CD14-positive monocyte (primary cell): ENCODE data around the gene STX2. TPM values are rescaled to one million over a fixed set of nuclear protein-coding genes. Genes with fewer than 3 reads are reported as not detected.

ENCODE experiments used
- DNase-seq, 3 donors: peaks; one replicate each; pipeline ENCODE4 v3.0.0-alpha.2; 2011 to 2022
- H2AFZ ChIP-seq: 2 replicates; pipeline ENCODE4 v1.6.0; 2012; ENCODE audit warnings: mild to moderate bottlenecking, low read depth, low read length, inconsistent platforms; ENCODE audit not compliant: insufficient read depth, poor library complexity, severe bottlenecking
- H3K27ac ChIP-seq, 2 donors: 1 replicate in 1 of 2; 2 replicates in 1 of 2; pipeline ENCODE4 v1.5.1; 2012 to 2013; ENCODE audit warnings: low read length in 2 of 2, control low read depth in 1 of 2, inconsistent platforms in 1 of 2, low read depth in 1 of 2, mild to moderate bottlenecking in 1 of 2
- H3K27me3 ChIP-seq, 2 donors: one replicate each; pipeline versions ENCODE4 v1.6.0 to v1.6.1; 2011 to 2013; ENCODE audit warnings: low read length in 2 of 2; ENCODE audit not compliant: control insufficient read depth in 2 of 2, insufficient read depth in 2 of 2
- H3K36me3 ChIP-seq, 2 donors: replicated peaks in 1 of 2; 1 replicate in 1 of 2; 2 replicates in 1 of 2; pipeline versions ENCODE4 v1.5.1 to v1.6.1; 2012 to 2013; ENCODE audit warnings: low read length in 2 of 2, control low read depth in 1 of 2, inconsistent platforms in 1 of 2, mild to moderate bottlenecking in 1 of 2; ENCODE audit not compliant: insufficient read depth in 2 of 2, control insufficient read depth in 1 of 2
- H3K4me1 ChIP-seq, 2 donors: 1 replicate in 1 of 2; 2 replicates in 1 of 2; pipeline versions ENCODE4 v1.5.1 to v1.6.1; 2012 to 2013; ENCODE audit warnings: low read length in 2 of 2, control low read depth in 1 of 2, inconsistent platforms in 1 of 2, mild to moderate bottlenecking in 1 of 2, moderate library complexity in 1 of 2; ENCODE audit not compliant: insufficient read depth in 2 of 2, control insufficient read depth in 1 of 2
- H3K4me2 ChIP-seq: replicated peaks from 2 replicates; pipeline ENCODE3; 2012; ENCODE audit warnings: low read length, moderate library complexity, mild to moderate bottlenecking; ENCODE audit not compliant: poor library complexity, severe bottlenecking; ENCODE audit errors: extremely low read depth
- H3K4me3 ChIP-seq, 3 experiments: fragments of 200-600 bp in 1 of 3; sonication (generic) in 1 of 3; replicated peaks in 1 of 3; 1 replicate in 2 of 3; 2 replicates in 1 of 3; pipeline ENCODE4 v1.5.1; 2011 to 2013; ENCODE audit warnings: low read length in 3 of 3, mild to moderate bottlenecking in 3 of 3, control low read depth in 2 of 3, low read depth in 2 of 3, inconsistent platforms in 1 of 3, moderate library complexity in 1 of 3
- H3K79me2 ChIP-seq: 2 replicates; pipeline ENCODE4 v1.6.0; 2012; ENCODE audit warnings: mild to moderate bottlenecking, control low read depth, inconsistent platforms, low read length, moderate library complexity; ENCODE audit not compliant: insufficient read depth
- H3K9ac ChIP-seq: 2 replicates; pipeline ENCODE4 v1.6.0; 2017; ENCODE audit warnings: low read length, mild to moderate bottlenecking; ENCODE audit not compliant: insufficient read depth, poor library complexity, severe bottlenecking
- H3K9me3 ChIP-seq, 2 donors: replicated peaks in 1 of 2; 1 replicate in 1 of 2; 2 replicates in 1 of 2; pipeline versions ENCODE4 v1.5.1 to v1.6.1; 2012 to 2013; ENCODE audit warnings: low read length in 2 of 2, control low read depth in 1 of 2; ENCODE audit not compliant: control insufficient read depth in 1 of 2, insufficient read depth in 1 of 2
- H4K20me1 ChIP-seq: 2 replicates; pipeline ENCODE4 v1.6.0; 2012; ENCODE audit warnings: mild to moderate bottlenecking, low read length, control low read depth, moderate library complexity; ENCODE audit not compliant: insufficient read depth
- H3K27ac Mint-ChIP-seq, 7 donors: one replicate each; pipeline ENCODE4 v1.8.0; 2020; ENCODE audit warnings: mild to moderate bottlenecking in 7 of 7, mixed read lengths in 7 of 7, moderate library complexity in 6 of 7, inconsistent platforms in 2 of 7
- H3K27me3 Mint-ChIP-seq, 3 donors: one replicate each; pipeline ENCODE4 v1.8.0; 2021 to 2022; ENCODE audit warnings: low read depth in 3 of 3, mild to moderate bottlenecking in 3 of 3, mixed read lengths in 3 of 3, moderate library complexity in 3 of 3, inconsistent platforms in 1 of 3
- H3K36me3 Mint-ChIP-seq, 2 donors: one replicate each; pipeline ENCODE4 v1.8.0; 2020; ENCODE audit warnings: mixed read lengths in 2 of 2, inconsistent platforms in 1 of 2, mild to moderate bottlenecking in 1 of 2
- H3K4me1 Mint-ChIP-seq: one replicate; pipeline ENCODE4 v1.8.0; 2020; ENCODE audit warnings: mild to moderate bottlenecking, mixed read lengths
- H3K4me3 Mint-ChIP-seq, 2 donors: one replicate each; pipeline ENCODE4 v1.8.0; 2020; ENCODE audit warnings: mild to moderate bottlenecking in 2 of 2, mixed read lengths in 2 of 2, moderate library complexity in 1 of 2
- H3K9me3 Mint-ChIP-seq, 7 donors: one replicate each; pipeline ENCODE4 v1.8.0; 2020 to 2022; ENCODE audit warnings: mixed read lengths in 7 of 7, mild to moderate bottlenecking in 6 of 7, moderate library complexity in 6 of 7, inconsistent platforms in 2 of 7
- WGBS: methylation state at CpG from one replicate; pipeline ENCODE4 v1.1.5; 2013; ENCODE audit warnings: missing lambda C conversion rate; ENCODE audit not compliant: insufficient coverage; 5-methylcytosine and 5-hydroxymethylcytosine counted together
- intact Hi-C, 2 donors: fragments of 100-400 bp; cut with micrococcal nuclease; formaldehyde crosslinking; loops; one replicate each; pipeline versions ENCODE4 v1.15.0 to v1.15.1; 2023
- polyA plus RNA-seq, 3 donors: library from polyadenylated mRNA; depleted of rRNA in 1 of 3; unstranded in 2 of 3; stranded (reverse) in 1 of 3; fragments of 300-500 nt in 2 of 3; fragments of >200 nt in 1 of 3; fragmentation: Illumina TruSeq in 2 of 3; gene quantifications; 1 replicate in 2 of 3; 2 replicates in 1 of 3; pipeline ENCODE4 v1.2.3, GENCODE V29; 2012 to 2021
- TF ChIP-seq, protein P1 (sequence below): fragments of 200-600 bp; IDR thresholded peaks from one replicate; pipeline ENCODE4 v1.8.0; 2022; ENCODE audit warnings: antibody characterized with exemption, mild to moderate bottlenecking

Gene STX2
- polyA plus RNA-seq, 3 donors = 4.8 to 32.9 (median 7.6) TPM

DNA sequence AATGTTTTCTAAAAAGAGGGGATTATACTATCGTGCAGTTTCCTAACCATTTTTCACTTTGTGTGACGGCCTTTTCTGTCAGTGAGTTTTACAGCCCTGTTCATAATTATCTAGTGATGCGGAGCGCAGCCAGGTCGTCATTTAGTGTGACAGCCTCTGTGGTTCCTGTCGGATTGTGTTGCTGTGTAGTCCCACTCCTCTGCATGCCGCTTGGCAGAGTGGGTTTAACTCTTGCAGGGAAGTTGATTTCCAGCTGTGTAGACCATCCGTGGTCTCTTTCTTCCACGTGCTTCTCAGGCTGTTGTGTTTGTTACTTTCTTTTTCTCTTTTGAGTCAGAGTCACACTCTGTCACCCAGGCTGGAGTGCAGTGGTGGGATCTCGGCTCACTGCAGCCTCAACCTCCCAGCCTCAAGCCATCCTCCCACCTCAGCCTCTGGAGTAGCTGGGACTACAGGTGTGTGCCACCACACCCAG is 41.4 kb upstream of the STX2 start:
- peaks cover 0 to 3% (median 0%) of the 10 kb centered on the region in 7 donors for H3K9me3 Mint-ChIP-seq
- Histone ChIP-seq H3K27ac (no peak overlapping the region), H3K27me3 (no peaks in the 10 kb centered on the region), H3K9me3 (no peaks in the 10 kb centered on the region), H4K20me1 (peaks cover 6% of the 10 kb centered on the region), H3K9ac (peak overlapping the region; percentile 50), H3K4me2 (peak overlapping the region; percentile 63), H3K79me2 (no peaks in the 10 kb centered on the region), H3K4me3 (peak overlapping the region; percentile 6 to 66 (median 60)), H3K4me1 (peaks cover 4 to 6% of the 10 kb centered on the region in 2 donors), H3K36me3 (peaks cover 17 to 23% of the 10 kb centered on the region in 2 donors), H2AFZ (peak overlapping the region; percentile 35)
- no peak for DNase-seq
- peaks cover 4 to 13% (median 6%) of the 10 kb centered on the region in 3 donors for H3K27me3 Mint-ChIP-seq
- peaks cover 22% of the 10 kb centered on the region in 2 donors for H3K36me3 Mint-ChIP-seq
- peak overlapping the region; percentile 81 to 87 for H3K4me3 Mint-ChIP-seq
- intact Hi-C loops = no loop called here
- WGBS = 47% methylated on average over 7 of the region's 10 CpGs
- H3K27ac Mint-ChIP-seq = no peak overlapping the region
- TF ChIP-seq, protein P1, sequence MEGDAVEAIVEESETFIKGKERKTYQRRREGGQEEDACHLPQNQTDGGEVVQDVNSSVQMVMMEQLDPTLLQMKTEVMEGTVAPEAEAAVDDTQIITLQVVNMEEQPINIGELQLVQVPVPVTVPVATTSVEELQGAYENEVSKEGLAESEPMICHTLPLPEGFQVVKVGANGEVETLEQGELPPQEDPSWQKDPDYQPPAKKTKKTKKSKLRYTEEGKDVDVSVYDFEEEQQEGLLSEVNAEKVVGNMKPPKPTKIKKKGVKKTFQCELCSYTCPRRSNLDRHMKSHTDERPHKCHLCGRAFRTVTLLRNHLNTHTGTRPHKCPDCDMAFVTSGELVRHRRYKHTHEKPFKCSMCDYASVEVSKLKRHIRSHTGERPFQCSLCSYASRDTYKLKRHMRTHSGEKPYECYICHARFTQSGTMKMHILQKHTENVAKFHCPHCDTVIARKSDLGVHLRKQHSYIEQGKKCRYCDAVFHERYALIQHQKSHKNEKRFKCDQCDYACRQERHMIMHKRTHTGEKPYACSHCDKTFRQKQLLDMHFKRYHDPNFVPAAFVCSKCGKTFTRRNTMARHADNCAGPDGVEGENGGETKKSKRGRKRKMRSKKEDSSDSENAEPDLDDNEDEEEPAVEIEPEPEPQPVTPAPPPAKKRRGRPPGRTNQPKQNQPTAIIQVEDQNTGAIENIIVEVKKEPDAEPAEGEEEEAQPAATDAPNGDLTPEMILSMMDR = no peak
- H3K4me1 Mint-ChIP-seq = peaks cover 22% of the 10 kb centered on the region

DNA sequence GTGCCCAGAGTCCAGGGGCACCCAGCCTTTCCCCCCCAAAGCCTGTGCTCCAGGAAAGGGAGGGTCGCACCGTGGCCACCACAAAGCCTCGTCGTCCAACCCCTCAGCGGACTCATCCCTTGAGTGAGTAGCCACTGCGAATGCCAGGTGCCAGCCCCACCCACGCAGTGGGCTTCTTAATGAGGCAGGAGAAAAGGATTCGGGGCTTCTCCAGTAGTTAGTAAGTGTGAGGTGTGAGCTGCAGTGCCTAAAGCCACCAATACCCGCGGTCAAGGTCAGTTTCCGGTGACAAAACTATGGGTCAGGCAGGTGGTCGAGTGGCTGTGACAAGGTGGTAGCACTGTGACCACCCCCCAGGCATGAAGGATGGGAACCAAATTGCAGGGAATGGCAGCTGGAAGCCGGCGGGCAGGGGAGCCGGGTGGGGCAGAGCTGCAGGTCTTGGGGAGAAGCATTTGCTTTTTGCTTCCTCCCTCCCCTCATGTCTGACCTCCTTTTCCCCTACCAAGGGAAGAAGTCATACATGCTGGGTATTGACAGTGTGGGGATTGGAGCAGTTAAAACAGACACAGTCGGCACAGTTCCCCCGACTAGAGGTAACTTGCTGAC is 40.8 kb upstream of the STX2 start:
- 87% methylated on average over 8 of the region's 17 CpGs for WGBS
- no peak for DNase-seq

More for the DNA sequence above, 40.8 kb upstream of the STX2 start:
- peak overlapping the region; percentile 50 for H3K9ac ChIP-seq
- no peaks in the 10 kb centered on the region for H3K27me3 ChIP-seq
- H3K79me2 ChIP-seq = peaks cover 1% of the 10 kb centered on the region
- Mint-ChIP-seq H3K27ac (no peak overlapping the region), H3K4me3 (peak overlapping the region; percentile 81 to 87), H3K36me3 (peaks cover 27 to 28% of the 10 kb centered on the region in 2 donors), H3K4me1 (peaks cover 22% of the 10 kb centered on the region), H3K27me3 (peaks cover 4 to 12% (median 6%) of the 10 kb centered on the region in 3 donors), H3K9me3 (peaks cover 0 to 2% (median 0%) of the 10 kb centered on the region in 7 donors)
- TF ChIP-seq, protein P1 = no peak
- peaks cover 4 to 6% of the 10 kb centered on the region in 2 donors for H3K4me1 ChIP-seq
- H3K4me3 ChIP-seq = peak overlapping the region; percentile 6 to 66 (median 60)
- H4K20me1 ChIP-seq = peaks cover 10% of the 10 kb centered on the region
- H3K27ac ChIP-seq = no peak overlapping the region
- H3K36me3 ChIP-seq = peaks cover 22 to 28% of the 10 kb centered on the region in 2 donors
- no peaks in the 10 kb centered on the region for H3K9me3 ChIP-seq
- H3K4me2 ChIP-seq = peak overlapping the region; percentile 63
- H2AFZ ChIP-seq = peak overlapping the region; percentile 35
- intact Hi-C loops = loop anchor here in 1 of 2 donors (10.0 kb wide), 1 partner anchor 1615 kb away; the partner anchor contains the start of gene FBRSL1
